ENCODE measurements around the gene ADAM15. TPM values are rescaled to one million over a fixed set of nuclear protein-coding genes. Genes with fewer than 3 reads are reported as not detected.

Gene ADAM15
- total RNA-seq, 2 donors from 2014 or later, result 64.6 to 96.7 TPM

DNA sequence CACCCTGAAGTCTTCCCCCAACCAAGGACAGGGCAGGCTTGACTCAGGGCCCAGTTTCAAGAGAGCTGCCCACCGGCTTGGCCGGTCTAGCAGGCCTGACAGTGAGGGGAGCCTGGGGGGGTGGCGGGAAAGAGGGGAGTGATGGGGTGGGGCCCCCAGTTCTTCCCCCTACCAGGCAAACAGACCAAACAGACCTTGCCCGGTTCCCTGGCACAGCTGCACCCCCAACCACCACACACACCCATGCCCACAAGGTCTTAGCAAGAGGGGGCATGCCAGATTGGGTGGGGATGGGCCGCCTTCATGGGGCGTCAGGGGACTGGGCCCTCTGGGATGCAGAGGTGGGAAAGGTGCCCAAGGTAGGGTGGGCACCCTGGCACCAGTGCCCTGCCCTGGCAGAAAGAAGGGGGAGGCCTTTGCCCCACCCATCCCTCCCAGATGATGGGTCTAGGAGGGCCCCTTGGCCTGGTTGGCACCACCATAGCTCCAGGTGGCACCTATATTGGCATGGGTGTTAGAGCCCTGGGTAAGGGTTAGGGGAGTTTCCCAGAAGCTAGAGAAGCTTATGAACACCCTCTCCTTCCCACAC is 39.6 kb upstream of the ADAM15 start:
- Histone ChIP-seq H3K27ac (peak overlapping the region; percentile 32 to 40), H3K27me3 (no peaks in the 10 kb centered on the region), H3K4me3 (no peak overlapping the region), H3K4me1 (peaks cover 0 to 71% of the 10 kb centered on the region in 2 donors), H3K9me3 (no peaks in the 10 kb centered on the region), H3K36me3 (peaks cover 25% of the 10 kb centered on the region)
- TF ChIP-seq, protein P1, sequence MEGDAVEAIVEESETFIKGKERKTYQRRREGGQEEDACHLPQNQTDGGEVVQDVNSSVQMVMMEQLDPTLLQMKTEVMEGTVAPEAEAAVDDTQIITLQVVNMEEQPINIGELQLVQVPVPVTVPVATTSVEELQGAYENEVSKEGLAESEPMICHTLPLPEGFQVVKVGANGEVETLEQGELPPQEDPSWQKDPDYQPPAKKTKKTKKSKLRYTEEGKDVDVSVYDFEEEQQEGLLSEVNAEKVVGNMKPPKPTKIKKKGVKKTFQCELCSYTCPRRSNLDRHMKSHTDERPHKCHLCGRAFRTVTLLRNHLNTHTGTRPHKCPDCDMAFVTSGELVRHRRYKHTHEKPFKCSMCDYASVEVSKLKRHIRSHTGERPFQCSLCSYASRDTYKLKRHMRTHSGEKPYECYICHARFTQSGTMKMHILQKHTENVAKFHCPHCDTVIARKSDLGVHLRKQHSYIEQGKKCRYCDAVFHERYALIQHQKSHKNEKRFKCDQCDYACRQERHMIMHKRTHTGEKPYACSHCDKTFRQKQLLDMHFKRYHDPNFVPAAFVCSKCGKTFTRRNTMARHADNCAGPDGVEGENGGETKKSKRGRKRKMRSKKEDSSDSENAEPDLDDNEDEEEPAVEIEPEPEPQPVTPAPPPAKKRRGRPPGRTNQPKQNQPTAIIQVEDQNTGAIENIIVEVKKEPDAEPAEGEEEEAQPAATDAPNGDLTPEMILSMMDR (IDR thresholded peaks at IDR 0.05), result no peak
- no peak for DNase-seq (ENCODE audit: low spot score)

DNA sequence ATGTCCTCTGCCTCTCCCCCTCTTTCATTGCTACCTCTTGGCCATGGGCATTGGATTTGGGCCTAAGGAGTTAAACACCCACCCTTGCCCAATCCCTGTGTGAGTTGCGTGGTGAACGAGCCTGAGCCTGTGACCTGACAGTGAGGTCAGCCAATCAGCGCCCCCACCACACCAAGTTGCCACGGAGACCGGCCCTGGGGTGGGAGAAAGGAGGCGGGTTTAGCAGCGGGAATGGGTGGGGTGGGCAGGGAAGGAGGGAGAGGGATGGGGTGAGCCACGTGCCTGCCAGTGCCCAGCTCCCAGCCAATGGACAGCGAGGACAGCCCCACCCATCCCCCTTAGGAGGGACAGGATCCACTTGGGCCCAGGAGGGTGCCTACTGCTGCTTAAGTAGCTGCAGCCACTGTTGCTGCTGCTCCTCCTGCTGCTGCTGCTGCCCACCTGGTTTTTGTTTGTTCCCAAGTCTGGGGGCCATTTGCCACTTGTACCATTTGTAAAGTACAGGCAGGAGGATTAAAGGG is 39.0 kb upstream of the ADAM15 start:
- TF ChIP-seq, protein P1 (IDR thresholded peaks at IDR 0.05), result no peak
- Histone ChIP-seq H3K4me3 (no peak overlapping the region), H3K9me3 (no peaks in the 10 kb centered on the region), H3K27ac (peak overlapping the region; percentile 32 to 40), H3K4me1 (peaks cover 0 to 71% of the 10 kb centered on the region in 2 donors), H3K36me3 (peaks cover 26% of the 10 kb centered on the region), H3K27me3 (no peaks in the 10 kb centered on the region)
- DNase-seq (ENCODE audit: low spot score), result peak; percentile 89

DNA sequence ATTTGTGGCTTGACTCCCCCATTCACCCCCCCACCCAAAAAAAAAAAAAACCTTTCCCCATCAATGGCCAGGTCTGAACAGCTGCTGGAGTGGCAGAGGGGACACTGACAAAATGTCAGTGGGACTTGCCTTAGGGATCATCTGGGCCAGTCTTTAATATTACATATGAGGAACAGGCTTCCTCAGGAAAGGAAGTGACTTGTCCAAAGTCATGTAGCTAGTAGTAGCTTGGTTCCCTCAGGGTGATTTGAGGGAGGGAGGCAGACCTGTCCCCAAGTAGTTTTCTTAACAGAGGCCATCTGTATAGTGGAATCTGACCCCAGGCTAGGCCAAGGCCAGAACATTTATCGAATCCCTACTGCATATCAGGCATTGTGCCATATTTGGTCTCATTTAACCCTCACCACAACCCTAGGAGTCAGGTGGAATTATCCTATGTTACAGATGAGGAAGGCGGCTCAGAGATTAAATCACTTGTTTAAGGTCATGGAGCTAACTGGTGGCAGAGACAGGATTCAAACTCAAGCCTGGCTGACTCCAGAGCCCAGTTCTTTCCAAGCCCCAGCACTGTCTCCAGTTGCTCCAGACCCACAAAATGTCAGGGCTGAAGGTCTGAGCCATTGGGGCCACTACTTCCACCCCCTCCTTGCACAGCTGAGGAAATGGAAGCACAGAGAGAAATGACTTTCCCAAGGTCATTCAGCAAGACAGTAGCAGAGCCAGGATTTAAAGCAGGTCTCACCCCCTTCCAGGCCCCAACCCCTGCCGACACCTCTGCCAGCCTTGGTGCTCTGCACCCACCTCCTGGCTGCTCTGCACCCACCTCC is 38.1 kb upstream of the ADAM15 start:
- H3K9me3 ChIP-seq, result no peaks in the 10 kb centered on the region
- TF ChIP-seq, protein P1 (IDR thresholded peaks at IDR 0.05), result no peak
- H3K27ac ChIP-seq, result peak overlapping the region; percentile 29 to 40
- no peaks in the 10 kb centered on the region for H3K27me3 ChIP-seq
- peaks cover 0 to 69% of the 10 kb centered on the region in 2 donors for H3K4me1 ChIP-seq
- DNase-seq (ENCODE audit: low spot score), result no peak
- H3K36me3 ChIP-seq, result peaks cover 26% of the 10 kb centered on the region
- H3K4me3 ChIP-seq, result no peak overlapping the region

DNA sequence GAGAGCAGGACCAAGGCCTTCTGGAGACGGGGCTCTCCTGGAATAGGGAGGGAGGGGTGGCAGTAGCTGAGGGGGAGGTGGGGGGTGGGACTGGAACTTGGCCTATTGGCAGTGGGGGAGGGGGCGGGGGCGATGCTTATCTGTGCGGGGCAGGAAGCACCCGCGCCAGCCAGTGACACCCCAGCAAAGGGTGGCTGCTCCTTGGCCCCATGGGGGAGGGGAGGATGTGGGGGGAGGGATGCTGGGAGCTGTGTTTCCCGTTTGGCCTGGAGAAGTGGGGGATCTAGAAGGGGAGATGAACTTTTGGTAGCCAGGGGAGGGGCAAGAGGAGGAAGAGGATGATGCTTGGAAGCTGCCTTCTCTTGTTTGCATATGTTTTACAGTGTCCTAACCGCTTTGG is 37.5 kb upstream of the ADAM15 start:
- H3K9me3 ChIP-seq, result no peaks in the 10 kb centered on the region
- H3K27me3 ChIP-seq, result no peaks in the 10 kb centered on the region
- H3K4me1 ChIP-seq, result peaks cover 0 to 69% of the 10 kb centered on the region in 2 donors
- DNase-seq (ENCODE audit: low spot score), result no peak
- no peak overlapping the region for H3K4me3 ChIP-seq
- TF ChIP-seq, protein P1 (IDR thresholded peaks at IDR 0.05), result no peak
- H3K36me3 ChIP-seq, result peaks cover 26% of the 10 kb centered on the region
- peak overlapping the region in 1 of 2 donors; percentile 40 for H3K27ac ChIP-seq

DNA sequence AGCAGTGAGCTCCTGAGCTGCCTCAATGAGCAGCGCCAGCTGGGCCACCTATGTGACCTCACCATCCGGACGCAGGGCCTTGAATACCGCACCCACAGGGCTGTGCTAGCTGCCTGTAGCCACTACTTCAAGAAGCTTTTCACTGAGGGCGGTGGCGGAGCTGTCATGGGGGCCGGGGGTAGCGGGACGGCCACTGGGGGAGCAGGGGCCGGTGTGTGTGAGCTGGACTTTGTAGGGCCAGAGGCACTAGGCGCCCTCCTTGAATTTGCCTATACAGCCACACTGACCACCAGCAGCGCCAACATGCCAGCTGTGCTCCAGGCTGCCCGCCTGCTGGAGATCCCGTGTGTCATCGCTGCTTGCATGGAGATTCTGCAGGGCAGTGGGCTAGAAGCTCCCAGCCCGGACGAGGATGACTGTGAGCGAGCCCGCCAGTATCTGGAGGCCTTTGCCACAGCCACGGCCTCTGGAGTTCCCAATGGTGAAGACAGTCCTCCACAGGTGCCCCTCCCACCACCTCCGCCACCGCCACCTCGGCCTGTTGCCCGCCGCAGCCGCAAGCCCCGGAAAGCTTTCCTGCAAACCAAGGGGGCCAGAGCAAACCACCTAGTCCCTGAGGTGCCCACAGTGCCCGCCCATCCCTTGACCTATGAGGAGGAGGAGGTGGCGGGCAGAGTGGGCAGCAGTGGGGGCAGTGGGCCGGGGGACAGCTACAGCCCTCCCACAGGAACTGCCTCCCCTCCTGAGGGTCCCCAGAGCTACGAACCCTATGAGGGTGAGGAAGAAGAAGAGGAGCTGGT is 36.2 kb upstream of the ADAM15 start:
- DNase-seq (ENCODE audit: low spot score), result no peak
- Histone ChIP-seq H3K36me3 (peaks cover 26% of the 10 kb centered on the region), H3K4me1 (peaks cover 0 to 59% of the 10 kb centered on the region in 2 donors), H3K27me3 (no peaks in the 10 kb centered on the region), H3K9me3 (no peaks in the 10 kb centered on the region), H3K4me3 (no peak overlapping the region), H3K27ac (no peak overlapping the region)
- TF ChIP-seq, protein P1 (IDR thresholded peaks at IDR 0.05), result no peak

Data from right atrium auricular region (tissue), 2 donors.